ENCODE data around the gene GLIS1.

Gene GLIS1

GRCh38 chr1:53507116-53507820 is 231.7 kb downstream of the GLIS1 start:
- no peak for TF ChIP-seq MAX (IDR thresholded peaks at IDR 0.05; ENCODE audit: low read depth, low read length)
- no peak for TF ChIP-seq POLR2A (IDR thresholded peaks at IDR 0.05; ENCODE audit: extremely low read depth, insufficient read length)
- TF ChIP-seq MYC (IDR thresholded peaks at IDR 0.05; ENCODE audit: low read depth, low read length): no peak
- TF ChIP-seq CTCF (IDR thresholded peaks at IDR 0.05; ENCODE audit: low read depth, low read length): no peak
- H3K4me3 ChIP-seq (ENCODE audit: low read depth, low read length): no peak overlapping the region
- no peak for DNase-seq (ENCODE audit: low read depth)

- DNase-seq (ENCODE audit: low read depth): no peak
Observed at GRCh38 chr1:53506355-53507050, 232.5 kb downstream of the GLIS1 start.

DNA sequence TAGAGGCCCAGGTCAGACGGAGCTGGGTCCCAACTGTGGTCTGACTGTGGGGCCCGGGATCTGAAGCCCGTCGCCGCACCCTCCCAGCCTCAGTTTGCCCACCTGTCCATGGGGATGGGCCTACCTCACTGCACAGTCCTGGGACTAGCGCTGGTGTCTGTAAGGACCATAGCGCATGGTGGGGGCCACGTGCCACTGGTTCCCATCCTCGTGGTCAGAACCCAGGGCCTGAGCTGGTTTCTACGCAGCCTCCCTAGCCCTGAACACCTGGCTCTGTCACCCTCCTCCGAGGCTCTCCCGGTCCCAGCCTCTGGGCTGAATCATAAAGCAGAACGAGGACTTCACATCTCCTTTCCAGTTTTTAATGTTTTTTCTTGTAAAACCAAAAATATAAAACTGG is 233.1 kb downstream of the GLIS1 start:
- TF ChIP-seq MYC (IDR thresholded peaks at IDR 0.05; ENCODE audit: low read depth, low read length) (no peak), MAX (IDR thresholded peaks at IDR 0.05; ENCODE audit: low read depth, low read length) (no peak), POLR2A (IDR thresholded peaks at IDR 0.05; ENCODE audit: extremely low read depth, insufficient read length) (no peak), CTCF (IDR thresholded peaks at IDR 0.05; ENCODE audit: low read depth, low read length) (no peak)
- no peak overlapping the region for H3K4me3 ChIP-seq (ENCODE audit: low read depth, low read length)
- DNase-seq (ENCODE audit: low read depth): no peak

More at GRCh38 chr1:53506355-53507050, 232.5 kb downstream of the GLIS1 start:
- no peak overlapping the region for H3K4me3 ChIP-seq (ENCODE audit: low read depth, low read length)
- TF ChIP-seq CTCF (IDR thresholded peaks at IDR 0.05; ENCODE audit: low read depth, low read length) (no peak), MAX (IDR thresholded peaks at IDR 0.05; ENCODE audit: low read depth, low read length) (no peak), MYC (IDR thresholded peaks at IDR 0.05; ENCODE audit: low read depth, low read length) (no peak), POLR2A (IDR thresholded peaks at IDR 0.05; ENCODE audit: extremely low read depth, insufficient read length) (no peak)

DNA sequence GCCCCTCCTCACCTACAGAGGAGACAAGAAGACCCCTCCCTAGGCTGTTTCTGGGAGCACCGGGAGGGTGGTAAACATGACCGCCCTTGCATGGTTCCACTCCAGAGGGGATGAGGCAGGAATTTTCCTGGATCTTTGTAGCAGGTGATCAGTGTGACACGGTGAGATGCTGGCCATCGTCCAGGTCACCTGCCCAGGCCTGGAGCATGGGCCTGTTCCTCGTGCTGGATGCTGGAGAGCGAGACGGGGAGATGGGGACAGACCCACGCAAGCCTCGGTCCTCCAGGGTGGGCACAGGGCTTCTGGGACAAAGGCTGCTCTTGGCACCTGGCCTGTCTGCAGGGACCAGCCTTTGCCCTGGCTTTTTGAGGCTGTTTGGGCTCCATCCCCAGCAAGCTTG is 233.6 kb downstream of the GLIS1 start:
- H3K4me3 ChIP-seq (ENCODE audit: low read depth, low read length): no peak overlapping the region
- TF ChIP-seq MAX (IDR thresholded peaks at IDR 0.05; ENCODE audit: low read depth, low read length) (no peak), POLR2A (IDR thresholded peaks at IDR 0.05; ENCODE audit: extremely low read depth, insufficient read length) (no peak), MYC (IDR thresholded peaks at IDR 0.05; ENCODE audit: low read depth, low read length) (no peak), CTCF (IDR thresholded peaks at IDR 0.05; ENCODE audit: low read depth, low read length) (no peak)
- DNase-seq (ENCODE audit: low read depth): no peak

- TF ChIP-seq MAX (IDR thresholded peaks at IDR 0.05; ENCODE audit: low read depth, low read length) (no peak), POLR2A (IDR thresholded peaks at IDR 0.05; ENCODE audit: extremely low read depth, insufficient read length) (no peak), CTCF (IDR thresholded peaks at IDR 0.05; ENCODE audit: low read depth, low read length) (no peak), MYC (IDR thresholded peaks at IDR 0.05; ENCODE audit: low read depth, low read length) (no peak)
- DNase-seq (ENCODE audit: low read depth): no peak
- H3K4me3 ChIP-seq (ENCODE audit: low read depth, low read length): no peak overlapping the region
Observed at GRCh38 chr1:53504901-53505300, 234.1 kb downstream of the GLIS1 start.

Measured in NB4 (cell line).